HG02798 (cell line): Measurements from ENCODE around the gene KCNIP1.
"Not testable (repeated sequence)": the region's sequence is repeated elsewhere in the genome, so short reads cannot be mapped to it uniquely, and the experiment has no call there.

Source experiments
- ATAC-seq: cut with Tn5 transposase; IDR thresholded peaks from one replicate; pipeline ENCODE4 v1.9.1; 2021; ENCODE audit warnings: mild to moderate bottlenecking; ENCODE audit not compliant: unreplicated experiment, poor library complexity

Gene KCNIP1

GRCh38 chr5:170533383-170533782, 29.6 kb downstream of the KCNIP1 start:
- no peak for ATAC-seq

DNA sequence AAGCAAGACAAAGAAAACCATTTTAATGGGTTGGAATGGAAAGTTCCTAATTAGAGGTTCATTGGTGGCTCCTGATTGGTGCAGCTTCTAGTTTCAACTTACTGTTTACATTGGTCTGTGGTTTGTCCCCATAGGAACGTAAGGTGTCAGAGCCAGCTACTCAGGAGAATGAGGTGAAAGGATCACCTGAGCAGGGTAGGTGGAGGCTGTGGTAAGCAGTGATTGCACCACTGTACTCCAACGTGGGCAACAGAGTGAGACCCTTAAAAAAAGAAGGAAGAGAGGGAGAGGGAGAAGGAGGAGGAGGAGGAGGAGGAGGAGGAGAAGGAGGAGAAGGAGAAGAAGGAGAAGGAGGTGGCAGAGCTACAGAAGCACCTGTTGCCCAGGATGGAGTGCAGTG, 30.4 kb downstream of the KCNIP1 start:
- ATAC-seq, result no peak

DNA sequence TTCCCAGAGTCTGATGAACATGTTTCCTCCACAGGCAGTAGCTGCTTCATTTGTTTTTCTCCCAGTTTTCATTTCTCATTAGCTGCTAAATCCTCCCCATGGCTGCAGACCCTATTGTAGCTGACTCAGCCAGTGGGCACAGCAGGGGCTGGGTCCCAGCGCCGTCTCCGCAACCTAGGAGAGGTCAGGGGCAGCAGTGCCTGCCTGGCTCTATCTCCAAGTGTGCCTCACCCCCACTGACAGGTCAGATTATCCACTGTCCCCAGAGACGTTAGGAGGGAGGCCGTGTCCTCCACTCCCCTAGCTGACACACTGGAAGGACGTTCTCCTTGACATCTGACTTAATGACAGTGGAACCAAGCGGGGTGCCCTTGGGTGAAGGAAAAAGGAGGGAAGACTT, 31.1 kb downstream of the KCNIP1 start:
- no peak for ATAC-seq

GRCh38 chr5:170536525-170536924, 32.7 kb downstream of the KCNIP1 start:
- no peak for ATAC-seq

GRCh38 chr5:170537451-170538095, 33.8 kb downstream of the KCNIP1 start:
- no peak for ATAC-seq

DNA sequence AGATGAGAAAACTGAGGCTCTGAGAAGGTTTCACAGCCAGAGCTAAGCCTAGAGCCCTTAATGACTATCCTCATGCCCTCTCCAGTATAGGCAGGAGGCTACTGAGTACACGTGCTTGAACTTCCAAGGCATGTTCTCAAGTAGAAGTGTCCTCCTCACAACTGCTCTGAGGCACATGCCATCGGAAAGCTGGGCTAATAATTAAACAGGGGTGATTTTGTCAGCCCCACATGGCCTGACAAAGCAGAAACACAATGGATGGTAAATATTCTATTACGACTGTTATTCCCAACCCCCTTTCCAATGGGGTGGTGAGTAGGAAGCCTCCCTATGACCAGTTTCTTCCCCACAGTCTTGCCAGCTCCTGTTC, 34.3 kb downstream of the KCNIP1 start:
- no peak for ATAC-seq

GRCh38 chr5:170538696-170539586, 35.1 kb downstream of the KCNIP1 start:
- no peak for ATAC-seq

- ATAC-seq, result no peak
Observed at GRCh38 chr5:170540271-170540670, 36.5 kb downstream of the KCNIP1 start.

DNA sequence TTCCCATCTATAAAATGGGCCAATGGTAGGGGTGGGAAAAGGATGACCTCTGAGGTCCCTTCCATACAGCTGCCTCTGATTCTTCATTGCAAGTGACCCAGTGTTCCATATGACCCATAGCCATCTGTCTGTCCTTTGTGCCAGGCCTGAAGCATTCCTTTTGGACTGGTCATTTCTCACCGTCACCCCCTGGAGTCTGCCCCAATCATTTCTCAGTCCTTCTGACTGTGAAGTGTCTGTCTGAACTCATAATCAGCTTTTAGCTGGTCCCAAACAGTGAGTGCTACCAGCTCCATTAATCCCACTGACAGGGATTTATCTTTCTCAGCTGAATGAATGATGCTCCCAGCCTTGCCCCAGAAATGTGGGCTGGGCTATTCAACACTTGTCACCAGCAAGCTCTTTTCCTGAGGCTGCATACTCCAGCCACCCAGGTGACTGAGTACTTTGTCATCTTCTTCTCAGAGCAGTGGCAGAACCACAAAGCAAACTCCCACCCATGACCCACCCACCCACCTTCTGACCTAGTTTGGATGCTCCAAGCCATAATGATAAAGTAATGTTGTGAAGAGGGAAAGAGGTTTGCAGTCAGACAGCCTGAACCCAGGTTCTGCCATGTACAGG, 37.4 kb downstream of the KCNIP1 start:
- no peak for ATAC-seq

DNA sequence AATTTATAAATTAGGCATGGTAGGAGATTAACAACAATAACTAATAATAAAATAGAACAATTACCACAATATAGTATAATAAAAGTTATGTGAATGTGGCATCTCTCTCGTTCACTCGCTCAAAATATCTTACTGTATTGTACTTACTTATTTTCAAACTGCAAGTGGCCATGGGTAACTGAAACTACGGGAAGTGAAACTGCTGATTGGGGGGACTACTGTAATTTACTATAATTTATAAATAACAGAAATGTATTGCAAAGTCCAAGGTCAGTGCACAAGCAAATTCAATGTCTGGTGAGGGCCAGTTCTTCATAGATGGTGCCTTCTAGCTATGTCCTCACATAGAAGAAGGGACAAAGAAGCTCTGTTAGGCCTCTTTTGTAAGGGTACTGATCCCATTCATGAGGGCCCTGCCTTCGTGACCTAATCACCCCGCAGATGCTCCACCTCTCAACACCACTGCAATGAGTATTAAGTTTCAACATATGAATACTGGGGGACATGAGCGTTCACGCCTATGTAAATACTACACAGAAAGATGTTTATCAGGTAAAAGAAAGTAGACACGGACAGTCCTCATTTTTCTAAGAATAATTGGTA, 39.0 kb downstream of the KCNIP1 start:
- ATAC-seq, result no peak

- ATAC-seq, result no peak
Observed at GRCh38 chr5:170545313-170545712, 41.5 kb downstream of the KCNIP1 start.

GRCh38 chr5:170545811-170546210, 42.0 kb downstream of the KCNIP1 start:
- ATAC-seq, result no peak

- no peak for ATAC-seq
Observed at GRCh38 chr5:170546282-170546681, 42.5 kb downstream of the KCNIP1 start.

GRCh38 chr5:170550382-170550781, 46.6 kb downstream of the KCNIP1 start:
- ATAC-seq, result not testable (repeated sequence)

DNA sequence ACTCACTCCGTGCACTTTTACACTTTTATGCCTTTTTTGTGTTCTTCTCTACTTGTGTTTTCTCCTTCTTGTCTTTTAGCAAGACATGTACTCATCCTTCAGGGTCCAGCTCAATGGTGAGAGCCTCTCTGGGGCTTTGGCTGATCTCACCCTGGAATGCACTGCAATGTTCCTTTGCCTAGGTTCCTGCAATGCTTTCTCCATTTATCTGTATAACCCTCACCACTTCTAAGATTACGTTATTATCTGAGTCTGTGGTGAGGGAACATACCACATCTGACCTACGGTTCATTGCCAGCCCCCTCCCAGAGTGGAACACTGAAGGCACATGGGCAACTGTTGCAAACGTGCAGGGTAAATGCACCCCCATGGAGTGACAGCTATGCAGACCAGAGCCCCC, 47.3 kb downstream of the KCNIP1 start:
- ATAC-seq, result no peak

- no peak for ATAC-seq
Observed at GRCh38 chr5:170551622-170552021, 47.8 kb downstream of the KCNIP1 start.

- ATAC-seq, result no peak
Observed at GRCh38 chr5:170552621-170553115, 48.8 kb downstream of the KCNIP1 start.

DNA sequence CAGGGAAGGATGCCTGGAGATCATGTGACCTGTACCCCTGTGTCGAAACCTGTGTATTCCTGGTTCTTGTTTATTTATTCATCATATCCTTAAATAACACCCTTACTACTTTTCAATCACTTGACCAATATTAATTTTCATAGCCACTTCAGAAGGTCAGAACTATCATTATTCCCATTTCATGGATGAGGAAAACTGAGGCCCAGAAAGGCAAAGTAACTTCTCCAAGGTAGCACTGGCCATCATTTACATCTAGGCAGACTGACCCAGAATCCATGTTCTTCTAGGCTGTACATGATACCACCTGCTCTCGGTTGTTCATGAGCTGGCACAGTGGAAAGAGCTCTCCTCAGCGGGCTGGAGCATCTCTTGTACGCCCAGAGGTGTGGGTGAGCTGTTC, 49.4 kb downstream of the KCNIP1 start:
- ATAC-seq, result no peak

- ATAC-seq, result no peak
Observed at GRCh38 chr5:170554521-170555267, 50.9 kb downstream of the KCNIP1 start.

- ATAC-seq, result no peak
Observed at GRCh38 chr5:170557314-170557713, 53.5 kb downstream of the KCNIP1 start.
